ENCODE data around the gene GLRB.

GRCh38 chr4:157095716-157096115 is 19.8 kb downstream of the GLRB start:
- TF ChIP-seq CTCF (IDR thresholded peaks at IDR 0.05) (no peak), POLR2AphosphoS5 (IDR thresholded peaks at IDR 0.05) (no peak)

Measured in gastroesophageal sphincter (tissue), 3 donors.